NCI-H2227 (cell line): Measurements from ENCODE around the gene HOXB6.
A peak's percentile ranks its signal among the peaks of the same experiment; 100 is the strongest.

Experiments used
- DNase-seq: peaks from one replicate; lab custom pipeline; 2025; ENCODE audit not compliant: unreplicated experiment; lab: John Stamatoyannopoulos, UW

Gene HOXB6

GRCh38 chr17:48634493-48635208, 29.9 kb upstream of the HOXB6 start:
- no peak for DNase-seq

GRCh38 chr17:48633266-48633677, 28.5 kb upstream of the HOXB6 start:
- no peak for DNase-seq

DNA sequence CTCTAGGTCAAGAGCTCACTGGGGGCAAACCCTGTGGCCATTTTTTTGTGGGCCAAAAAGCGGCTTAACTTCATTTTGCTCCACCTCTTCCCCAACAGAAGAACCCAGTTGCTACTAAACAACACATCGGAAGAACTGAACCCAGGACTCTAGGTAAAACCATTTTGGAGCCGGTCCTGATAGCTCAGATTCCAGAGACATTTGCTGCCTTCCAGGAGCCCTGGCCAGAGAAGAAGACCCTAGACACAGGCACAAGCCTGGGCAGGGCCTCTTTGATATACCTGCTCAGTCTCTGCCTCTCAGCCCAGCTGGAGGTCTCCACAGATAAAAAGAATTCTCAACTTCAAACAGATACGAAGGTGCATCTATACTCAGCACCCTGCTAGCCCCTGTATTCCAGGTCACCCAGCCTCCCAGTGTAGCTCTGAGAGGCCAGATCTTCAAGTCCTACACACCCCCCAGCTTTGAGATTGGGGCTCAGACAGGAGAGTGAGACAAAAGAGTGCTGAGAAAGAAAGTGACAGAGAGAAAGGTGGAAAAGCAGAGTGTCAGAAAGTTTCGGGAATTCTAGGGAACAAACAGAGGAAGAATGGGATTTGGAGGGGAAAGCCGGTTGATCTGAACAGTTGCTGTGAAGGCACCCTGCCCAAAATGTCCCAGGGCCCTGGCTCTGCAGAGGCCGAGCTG, 27.9 kb upstream of the HOXB6 start:
- no peak for DNase-seq

DNA sequence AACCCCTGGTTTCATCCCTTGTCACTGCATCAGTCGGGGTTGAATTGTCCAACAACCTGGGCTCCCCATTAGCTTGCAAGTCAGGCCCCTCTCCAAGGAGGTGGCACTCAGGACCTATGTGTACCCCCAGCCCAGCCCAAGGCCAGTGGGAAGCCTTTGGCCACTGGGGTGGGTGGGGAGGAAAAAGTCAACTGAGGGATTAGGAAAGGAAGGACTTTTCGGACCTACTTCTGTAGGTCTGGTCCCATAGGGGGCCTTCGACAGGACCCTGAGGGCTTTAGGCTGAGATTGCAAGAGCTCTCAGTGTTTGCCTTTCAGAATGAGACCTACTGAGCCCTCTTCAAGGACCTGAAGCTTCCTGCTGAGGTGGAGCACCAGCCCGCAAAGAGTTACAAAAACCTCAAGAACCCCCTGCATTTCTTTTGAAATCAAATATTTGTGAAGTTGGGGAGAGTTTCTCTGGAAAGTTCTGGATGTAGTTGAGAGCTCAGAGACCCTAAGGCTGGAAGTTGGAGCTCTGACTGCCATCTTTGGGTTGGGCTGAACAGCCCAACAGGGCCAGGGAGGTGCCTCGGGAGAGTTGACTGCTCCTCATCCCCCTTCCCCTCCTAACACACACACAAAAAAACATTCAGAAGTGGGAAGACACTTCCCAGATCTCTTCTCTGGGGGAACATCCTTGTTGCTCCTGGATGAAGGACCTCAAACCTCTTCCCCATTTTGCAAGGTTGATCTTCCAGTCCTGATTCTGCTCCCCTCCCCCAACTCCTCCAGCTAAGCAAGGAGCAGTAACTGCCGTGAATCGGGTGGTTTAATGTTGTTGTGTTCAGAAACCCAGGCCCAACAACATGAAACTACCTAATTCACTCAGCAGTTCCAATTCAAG, 27.1 kb upstream of the HOXB6 start:
- DNase-seq: no peak

GRCh38 chr17:48630925-48631692, 26.3 kb upstream of the HOXB6 start:
- DNase-seq: no peak

GRCh38 chr17:48630009-48630924, 25.5 kb upstream of the HOXB6 start:
- DNase-seq: no peak

GRCh38 chr17:48629411-48629759, 24.6 kb upstream of the HOXB6 start:
- no peak for DNase-seq

DNA sequence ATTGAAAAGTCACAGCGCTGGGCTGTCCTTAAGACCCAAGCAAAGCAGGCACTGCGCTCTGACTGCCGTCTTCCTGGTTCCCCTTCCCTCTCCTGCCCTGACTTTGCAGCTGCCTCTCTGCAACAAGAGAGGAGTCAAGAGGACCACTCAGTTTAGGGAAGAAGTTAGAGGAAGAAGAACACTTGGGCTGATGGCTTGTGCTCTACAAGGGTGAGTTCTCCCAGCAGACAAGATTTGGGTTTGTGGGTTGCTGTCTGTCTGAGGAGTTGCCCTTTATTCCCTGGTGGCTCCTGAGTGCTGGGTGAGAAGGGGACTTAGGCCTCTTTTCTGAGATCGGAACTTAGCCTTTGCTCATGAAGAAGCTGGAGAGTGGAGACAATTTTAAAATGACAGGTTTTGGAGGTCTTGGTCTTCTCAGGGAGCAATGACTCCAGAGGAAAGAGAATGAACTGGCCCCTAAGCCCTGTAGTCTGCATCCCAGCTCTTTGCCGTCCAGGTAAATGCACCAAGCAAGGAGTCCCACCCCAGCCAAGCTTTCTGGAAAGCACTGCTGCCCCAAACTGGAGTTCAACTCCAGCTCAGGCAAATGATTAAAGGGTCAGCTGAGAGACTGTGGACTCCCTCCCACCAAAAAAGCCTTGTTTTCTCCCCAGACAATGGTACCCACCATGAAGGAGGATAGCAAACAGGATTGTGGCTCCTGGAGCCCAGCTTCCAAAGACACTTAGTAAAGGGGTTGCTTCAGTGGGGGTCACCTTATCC, 24.0 kb upstream of the HOXB6 start:
- DNase-seq: no peak

- DNase-seq: no peak
These were observed 23.1 kb upstream of the HOXB6 start for GRCh38 chr17:48627623-48628521.

- no peak for DNase-seq
These were observed 22.4 kb upstream of the HOXB6 start for GRCh38 chr17:48627118-48627597.

DNA sequence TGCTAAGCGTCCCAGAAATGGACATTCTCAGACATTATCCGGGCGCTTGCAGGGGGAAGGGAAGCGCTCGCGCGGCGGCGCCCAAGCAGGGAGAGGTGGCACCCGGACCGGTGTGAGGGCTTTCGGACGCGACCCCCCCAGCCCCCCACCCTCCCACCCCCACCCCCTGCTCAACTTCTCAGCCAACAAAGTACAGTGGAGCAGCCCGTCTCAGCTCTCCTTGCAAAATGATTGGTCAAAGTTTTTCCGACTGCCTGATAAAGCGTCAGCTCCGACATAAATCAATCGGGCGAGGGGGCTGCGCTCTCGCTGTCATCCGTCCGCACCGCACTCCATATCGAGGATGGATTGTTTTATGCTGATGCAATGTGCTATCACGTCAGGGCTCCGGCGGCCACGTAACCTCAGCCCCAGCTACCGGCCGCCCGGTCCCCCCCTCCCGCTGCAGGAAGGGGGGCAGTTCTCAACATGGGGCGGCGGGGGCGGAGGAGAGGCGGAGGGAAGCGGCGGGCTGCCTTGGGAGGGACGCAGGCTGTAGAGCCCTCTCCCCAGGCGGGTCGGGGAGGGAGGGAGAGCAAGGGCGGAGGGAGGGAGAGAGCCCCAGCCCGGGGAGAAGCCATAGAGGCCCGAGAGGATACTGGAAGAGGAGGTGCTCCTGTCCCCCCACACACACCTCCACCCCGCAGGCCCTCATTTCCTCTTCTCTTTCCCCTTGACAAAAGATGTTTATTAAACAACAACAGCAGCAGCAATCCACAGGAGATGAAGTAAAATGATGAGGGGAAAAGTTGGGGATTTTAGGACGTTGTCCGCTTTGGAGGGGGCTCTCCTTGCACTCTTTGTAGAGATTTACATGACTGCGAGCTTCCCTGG, 21.7 kb upstream of the HOXB6 start, which contains the start of gene HOXB9:
HOXB9 (minus strand) TSS at position 114 of the 873 bp plus-strand sequence; CDS start at position 25, 89 bp downstream.
- peak; percentile 63 for DNase-seq

GRCh38 chr17:48625495-48626244, 20.9 kb upstream of the HOXB6 start:
- DNase-seq: peak; percentile 51

DNA sequence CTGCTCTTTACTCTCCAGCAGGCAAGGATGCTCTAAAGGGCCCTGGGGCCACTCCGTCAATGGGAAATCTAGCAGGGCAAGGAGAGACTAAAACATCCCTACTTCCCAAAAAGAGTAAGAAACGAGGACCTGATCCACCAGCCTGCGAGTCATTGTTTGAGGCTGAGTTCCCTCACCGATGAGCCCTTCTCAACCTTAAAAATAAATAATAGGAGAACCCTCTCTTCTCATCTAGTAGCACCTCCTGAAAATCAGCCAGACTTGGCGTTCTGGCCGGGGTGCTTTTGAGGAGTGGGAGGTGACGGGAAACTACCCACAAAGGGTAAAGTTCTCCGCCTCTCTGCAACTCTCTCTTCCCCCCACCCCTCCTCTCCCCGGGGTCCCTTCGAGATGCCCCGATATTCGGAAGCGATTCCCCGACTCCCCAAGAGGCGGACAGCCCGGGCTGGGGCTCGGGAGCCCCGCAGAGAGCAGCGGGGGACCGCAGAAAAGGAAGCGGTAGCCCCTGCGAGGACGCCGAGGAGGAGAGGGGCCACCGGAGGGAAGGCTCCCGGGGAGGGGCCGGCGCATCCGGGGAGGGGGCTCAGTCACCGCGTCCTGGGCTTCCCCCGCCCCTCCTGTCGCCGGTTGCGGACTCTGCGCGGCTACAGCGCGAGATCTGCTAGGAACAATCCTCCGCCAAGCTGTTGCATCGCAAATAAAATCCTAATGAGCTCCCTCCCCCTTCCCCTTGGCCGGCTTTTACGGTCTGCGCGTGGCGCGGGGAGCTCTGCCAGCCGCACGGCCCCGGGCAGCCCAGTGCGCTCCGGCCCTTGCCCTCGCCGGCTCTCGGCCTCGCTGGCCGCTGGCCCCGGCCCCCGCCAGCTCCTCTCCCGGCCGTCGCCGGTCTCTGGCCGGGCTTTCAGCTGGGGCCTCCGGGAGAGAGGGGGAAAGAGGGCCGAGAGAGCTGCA, 20.0 kb upstream of the HOXB6 start:
- DNase-seq: peak; percentile 42

DNA sequence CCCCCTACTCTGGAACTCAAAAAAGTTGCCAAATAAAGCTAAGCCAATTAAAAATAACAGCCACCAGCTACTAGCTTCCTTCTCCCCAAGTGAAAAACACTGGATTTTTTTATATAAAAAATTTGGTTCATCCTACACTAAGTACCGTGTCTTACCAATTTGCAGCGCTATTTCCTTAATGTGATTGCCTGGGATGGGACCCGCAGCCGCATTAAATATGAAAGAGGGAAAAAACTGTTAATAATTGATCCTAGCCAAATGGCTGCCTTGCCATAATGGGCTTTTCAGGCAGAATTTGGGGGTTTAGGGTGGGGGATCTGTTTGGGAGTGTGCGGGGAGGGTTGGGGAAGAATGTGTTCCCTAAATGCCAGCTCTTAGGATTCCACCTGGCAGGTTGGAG, 19.3 kb upstream of the HOXB6 start:
- DNase-seq: no peak

DNA sequence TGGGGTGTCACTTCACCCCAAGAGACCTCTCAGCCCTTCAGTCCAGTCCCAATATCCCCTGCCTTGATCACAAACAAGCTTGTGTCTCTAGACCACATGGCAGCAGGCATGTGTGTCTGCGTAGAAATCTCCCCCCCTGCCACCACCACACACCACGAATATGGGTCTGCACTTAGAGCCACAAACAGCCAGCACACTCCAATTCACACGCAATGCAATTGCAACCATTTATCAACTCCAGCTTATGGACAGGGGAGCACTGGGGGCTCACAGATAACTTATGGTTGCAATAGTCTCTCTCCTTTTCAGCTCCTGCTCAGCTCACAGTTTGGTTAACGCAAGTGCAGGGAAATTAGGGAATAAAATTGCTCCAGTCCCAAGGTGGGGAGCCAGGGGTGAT, 18.8 kb upstream of the HOXB6 start:
- DNase-seq: no peak
